Measurements from ENCODE around the gene UBB.

DNA sequence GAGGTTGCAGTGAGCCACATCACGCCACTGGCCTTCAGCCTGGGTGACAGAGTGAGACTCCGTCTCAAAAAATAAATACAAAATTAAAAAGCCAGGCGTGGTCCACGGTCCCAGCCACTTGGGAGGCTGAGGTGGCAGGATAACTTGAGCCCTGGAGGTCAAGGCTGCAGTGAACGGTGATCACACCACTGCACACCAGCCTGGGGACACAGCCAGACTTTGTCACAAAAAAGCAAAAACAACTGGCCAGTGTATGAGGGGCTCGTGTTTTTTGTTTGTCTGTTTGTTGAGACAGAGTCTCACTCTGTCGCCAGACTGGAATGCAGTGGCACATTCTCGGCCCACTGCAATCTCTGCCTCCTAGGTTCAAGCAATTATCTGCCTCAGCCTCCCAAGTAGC, 1.2 kb upstream of the UBB start:
- TF ChIP-seq, protein P1, sequence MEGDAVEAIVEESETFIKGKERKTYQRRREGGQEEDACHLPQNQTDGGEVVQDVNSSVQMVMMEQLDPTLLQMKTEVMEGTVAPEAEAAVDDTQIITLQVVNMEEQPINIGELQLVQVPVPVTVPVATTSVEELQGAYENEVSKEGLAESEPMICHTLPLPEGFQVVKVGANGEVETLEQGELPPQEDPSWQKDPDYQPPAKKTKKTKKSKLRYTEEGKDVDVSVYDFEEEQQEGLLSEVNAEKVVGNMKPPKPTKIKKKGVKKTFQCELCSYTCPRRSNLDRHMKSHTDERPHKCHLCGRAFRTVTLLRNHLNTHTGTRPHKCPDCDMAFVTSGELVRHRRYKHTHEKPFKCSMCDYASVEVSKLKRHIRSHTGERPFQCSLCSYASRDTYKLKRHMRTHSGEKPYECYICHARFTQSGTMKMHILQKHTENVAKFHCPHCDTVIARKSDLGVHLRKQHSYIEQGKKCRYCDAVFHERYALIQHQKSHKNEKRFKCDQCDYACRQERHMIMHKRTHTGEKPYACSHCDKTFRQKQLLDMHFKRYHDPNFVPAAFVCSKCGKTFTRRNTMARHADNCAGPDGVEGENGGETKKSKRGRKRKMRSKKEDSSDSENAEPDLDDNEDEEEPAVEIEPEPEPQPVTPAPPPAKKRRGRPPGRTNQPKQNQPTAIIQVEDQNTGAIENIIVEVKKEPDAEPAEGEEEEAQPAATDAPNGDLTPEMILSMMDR (IDR thresholded peaks at IDR 0.05), result no peak
- no peak for TF ChIP-seq POLR2A (IDR thresholded peaks at IDR 0.05)

All from thyroid gland (tissue), 4 donors.